Inflammatory macrophage treated with lipopolysaccharide for 1 hour (primary cell): ENCODE measurements around the gene RET.
A peak's percentile ranks its signal among the peaks of the same experiment; 100 is the strongest.

Experiments
- DNase-seq, 2 donors: peaks; one replicate each; pipeline ENCODE4 v3.0.0-alpha.2; 2020 to 2022

RET gene

GRCh38 chr10:43111101-43111500 is 34.2 kb downstream of the RET start:
- no peak for DNase-seq

- no peak for DNase-seq
These were observed 35.2 kb downstream of the RET start for GRCh38 chr10:43111921-43112607.

- no peak for DNase-seq
These were observed 35.7 kb downstream of the RET start for GRCh38 chr10:43112608-43112961.

- no peak for DNase-seq
These were observed 36.6 kb downstream of the RET start for GRCh38 chr10:43113201-43114087.

- DNase-seq: no peak
These were observed 37.3 kb downstream of the RET start for GRCh38 chr10:43114088-43114742.

- no peak for DNase-seq
These were observed 38.1 kb downstream of the RET start for GRCh38 chr10:43114743-43115611.

- DNase-seq: no peak
These were observed 39.2 kb downstream of the RET start for GRCh38 chr10:43115881-43116595.

GRCh38 chr10:43116596-43116995 is 39.7 kb downstream of the RET start:
- DNase-seq: no peak

- DNase-seq: no peak
These were observed 40.3 kb downstream of the RET start for GRCh38 chr10:43117031-43117776.

- no peak for DNase-seq
These were observed 41.1 kb downstream of the RET start for GRCh38 chr10:43117777-43118583.

GRCh38 chr10:43118631-43119415 is 42.0 kb downstream of the RET start:
- no peak for DNase-seq

GRCh38 chr10:43119416-43120115 is 42.7 kb downstream of the RET start:
- no peak for DNase-seq

- no peak for DNase-seq
These were observed 43.5 kb downstream of the RET start for GRCh38 chr10:43120116-43120928.

- DNase-seq: peak; percentile 85 to 88
These were observed 44.1 kb downstream of the RET start for GRCh38 chr10:43120929-43121314.

- DNase-seq: peak; percentile 55 to 81
These were observed 44.6 kb downstream of the RET start for GRCh38 chr10:43121444-43121843.

GRCh38 chr10:43122096-43122495 is 45.2 kb downstream of the RET start:
- no peak for DNase-seq

GRCh38 chr10:43122826-43123225 is 46.0 kb downstream of the RET start:
- DNase-seq: no peak
